ENCODE results near the gene OR2C3.
"Not testable (repeated sequence)": the region's sequence is repeated elsewhere in the genome, so short reads cannot be mapped to it uniquely, and the experiment has no call there.

The OR2C3 gene

DNA sequence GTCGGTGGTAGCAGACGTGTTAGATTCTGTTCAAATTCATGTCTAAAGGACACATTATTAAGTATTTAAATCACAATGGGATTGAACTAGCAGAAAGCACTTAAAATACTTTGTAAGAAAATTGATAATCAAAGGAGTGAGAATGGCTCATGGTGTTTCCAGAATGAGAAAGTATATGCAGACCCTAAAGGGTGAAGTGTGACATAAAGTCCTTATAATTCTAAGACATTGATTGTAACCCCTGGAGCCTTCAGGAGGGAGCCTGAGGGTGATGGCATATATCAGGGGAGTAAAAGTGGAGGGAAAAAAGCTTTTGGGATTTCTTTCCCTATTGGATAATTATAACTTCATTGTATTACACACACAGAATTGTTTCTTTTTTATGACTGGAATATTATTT is at the start of gene OR2C3:
TSS of gene OR2C3 (minus strand) at position 101 of the 400 bp plus-strand sequence. CDS start 3,929 bp downstream, outside the sequence.
- no peak for DNase-seq

- no peak for DNase-seq
These were observed 42.8 kb upstream of the OR2C3 start for GRCh38 chr1:247578946-247579460.

DNA sequence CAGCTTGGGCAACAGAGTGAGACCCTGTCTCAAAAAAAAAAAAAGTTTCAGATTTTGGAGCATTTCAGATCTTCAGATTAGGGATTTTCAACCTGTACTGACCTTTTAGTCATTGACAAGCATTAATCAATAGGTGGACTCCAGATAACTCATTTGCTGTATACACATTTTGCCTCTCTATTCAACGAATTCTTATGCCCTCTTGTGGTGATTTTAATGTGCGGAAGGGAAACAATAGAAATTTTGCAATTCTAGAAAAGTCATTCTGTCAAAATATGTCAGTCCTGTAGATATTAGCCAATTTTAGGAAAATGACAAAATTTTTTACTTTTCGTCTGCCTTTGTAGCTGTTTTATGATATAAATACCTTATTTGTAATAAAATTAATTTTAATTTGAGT is 40.3 kb upstream of the OR2C3 start:
- DNase-seq = peak; percentile 21

DNA sequence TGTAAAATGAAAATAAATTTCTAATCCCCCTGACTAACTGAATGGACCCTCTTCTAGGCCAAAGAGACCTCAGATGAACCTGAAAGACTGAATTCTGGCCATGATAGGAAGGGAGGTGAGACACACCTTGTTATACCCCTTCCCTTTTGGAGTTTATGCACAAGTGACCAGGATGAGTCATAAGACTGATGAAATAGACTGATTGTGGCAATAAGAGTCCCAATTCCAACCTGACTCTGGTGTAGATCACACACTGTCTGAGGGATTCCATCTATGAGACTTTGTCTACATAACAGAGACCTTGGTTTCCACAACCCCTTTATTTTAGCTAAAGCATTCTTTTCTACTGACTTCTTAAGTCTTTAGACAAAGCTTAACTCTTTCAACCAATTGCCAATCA is 38.4 kb upstream of the OR2C3 start:
- DNase-seq = no peak

GRCh38 chr1:247574236-247574635 is 38.0 kb upstream of the OR2C3 start:
- no peak for DNase-seq

- no peak for DNase-seq
These were observed 26.0 kb upstream of the OR2C3 start for GRCh38 chr1:247562198-247562597.

DNA sequence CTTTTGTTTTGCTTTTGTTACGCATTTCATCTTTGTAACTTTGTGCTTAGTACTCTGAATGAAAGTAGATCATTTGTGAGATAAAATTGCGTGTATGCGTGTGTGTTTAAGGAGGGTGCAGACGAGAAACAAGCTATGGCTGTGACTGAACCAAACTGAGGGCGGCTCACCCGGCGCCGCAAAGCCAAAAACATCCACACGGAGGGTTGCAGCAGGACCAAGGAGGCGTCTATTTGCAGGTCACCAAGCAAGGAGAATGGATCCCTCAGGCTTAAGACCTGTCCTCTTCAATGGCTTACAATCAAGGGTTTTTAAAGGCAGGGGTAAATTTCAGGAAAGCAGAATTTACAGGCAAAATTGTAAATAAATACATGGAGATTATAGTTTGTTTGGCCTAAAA is 25.5 kb upstream of the OR2C3 start:
- no peak for DNase-seq

GRCh38 chr1:247557926-247558674 is 21.9 kb upstream of the OR2C3 start:
- no peak for DNase-seq

DNA sequence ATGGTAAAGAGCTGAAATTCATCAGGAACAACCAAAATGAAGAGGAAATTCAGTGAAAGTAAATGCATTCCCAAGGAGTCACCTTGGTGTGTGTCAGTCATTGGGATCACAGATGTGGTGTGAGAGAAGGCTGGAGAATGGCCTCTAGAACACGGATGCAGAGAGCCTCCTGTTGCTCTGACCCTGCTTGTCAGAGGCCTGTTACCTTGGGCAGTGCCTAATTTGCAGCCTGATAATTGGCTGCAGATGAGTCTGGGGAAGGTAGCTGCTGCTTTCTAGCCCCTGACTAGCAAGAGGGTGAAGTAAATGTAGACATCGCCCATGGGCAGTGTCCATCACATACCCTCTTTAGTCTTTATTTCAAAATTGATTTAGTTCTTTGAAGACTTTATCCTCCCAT is 16.0 kb upstream of the OR2C3 start:
- DNase-seq = no peak

- no peak for DNase-seq
These were observed 15.5 kb upstream of the OR2C3 start for GRCh38 chr1:247551721-247552120.

DNA sequence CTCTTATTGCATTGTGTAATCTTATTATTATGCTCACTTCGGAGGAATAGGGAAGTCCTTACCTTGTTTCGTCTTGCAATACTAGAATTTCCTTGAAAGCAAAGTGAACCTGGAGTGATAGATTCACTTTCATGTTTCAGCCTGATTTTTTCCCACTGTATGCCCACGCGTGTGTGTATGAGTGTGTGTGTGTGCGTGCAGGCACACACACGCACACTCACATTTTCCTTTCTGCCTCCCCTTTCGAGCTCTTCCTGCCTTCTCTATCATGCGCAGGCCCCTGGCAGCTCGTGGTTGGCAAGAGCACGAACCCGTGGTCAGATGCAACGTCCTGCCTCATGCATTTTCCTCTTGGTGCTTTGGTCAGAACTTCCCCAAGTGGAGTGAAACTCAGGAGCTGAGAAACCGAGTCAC is 12.5 kb upstream of the OR2C3 start, which contains the start of gene GCSAML:
TSS of gene GCSAML (plus strand) at position 366 of the 414 bp plus-strand sequence. CDS start 58 bp downstream, outside the sequence.
- no peak for DNase-seq

DNA sequence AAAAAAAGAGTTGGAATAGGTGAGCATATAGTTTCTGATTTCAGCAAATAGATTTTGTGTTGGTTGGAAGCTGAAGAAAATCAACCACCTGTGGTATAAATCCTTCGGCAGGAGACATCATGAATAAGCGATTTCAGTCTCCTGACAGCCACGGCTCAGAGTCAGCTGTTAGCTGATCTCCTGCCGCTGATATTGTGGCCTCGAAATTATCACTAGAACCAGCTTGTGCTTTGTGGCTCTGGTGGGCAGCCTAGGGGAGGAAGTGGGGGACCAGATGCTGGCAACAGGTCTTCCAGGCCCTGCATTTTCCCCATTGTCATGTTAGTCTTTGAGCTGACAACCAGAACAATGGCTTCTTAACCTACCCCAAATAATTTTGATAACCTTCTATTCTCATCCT is 11.9 kb upstream of the OR2C3 start:
- no peak for DNase-seq

DNA sequence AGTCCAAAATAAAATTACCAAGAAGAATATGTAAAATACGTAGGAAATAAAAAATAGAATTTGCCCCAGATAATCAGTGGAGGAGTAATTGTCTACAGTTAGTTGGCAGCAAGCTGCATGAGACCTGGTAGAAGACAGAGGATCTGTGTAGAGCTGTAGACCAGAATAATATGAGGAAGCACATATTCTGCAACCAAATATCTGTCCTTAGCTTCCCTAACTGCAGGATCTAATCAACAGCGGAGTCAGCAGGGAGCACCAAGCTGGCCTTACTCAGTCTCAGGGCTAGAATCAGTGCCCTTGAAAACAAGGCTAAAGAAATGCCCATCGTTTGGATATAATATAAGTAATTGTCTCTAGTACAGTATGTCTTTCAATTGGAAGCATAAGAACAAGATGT is 6.6 kb upstream of the OR2C3 start:
- DNase-seq = no peak

DNA sequence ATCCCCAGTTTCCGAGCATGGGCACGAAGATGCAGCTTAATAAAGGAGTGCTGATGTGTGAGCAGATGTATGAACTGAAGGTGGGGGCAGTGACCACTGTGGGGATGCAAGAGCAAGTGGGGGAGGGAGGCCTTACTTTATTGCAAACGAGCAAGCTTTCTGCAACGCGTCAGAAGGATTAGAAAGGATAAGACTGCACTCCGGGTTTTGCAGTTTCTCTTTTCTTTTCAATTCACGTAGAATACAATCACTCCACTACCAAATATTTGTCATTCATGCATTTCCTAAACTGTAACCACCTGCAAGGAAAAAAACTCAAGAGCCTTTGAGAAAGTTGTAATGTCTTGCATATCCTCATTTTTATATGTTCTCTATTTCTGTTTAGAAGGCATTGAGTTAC is 4.3 kb upstream of the OR2C3 start:
- no peak for DNase-seq

- DNase-seq = no peak
These were observed 3.0 kb upstream of the OR2C3 start for GRCh38 chr1:247539215-247539614.

DNA sequence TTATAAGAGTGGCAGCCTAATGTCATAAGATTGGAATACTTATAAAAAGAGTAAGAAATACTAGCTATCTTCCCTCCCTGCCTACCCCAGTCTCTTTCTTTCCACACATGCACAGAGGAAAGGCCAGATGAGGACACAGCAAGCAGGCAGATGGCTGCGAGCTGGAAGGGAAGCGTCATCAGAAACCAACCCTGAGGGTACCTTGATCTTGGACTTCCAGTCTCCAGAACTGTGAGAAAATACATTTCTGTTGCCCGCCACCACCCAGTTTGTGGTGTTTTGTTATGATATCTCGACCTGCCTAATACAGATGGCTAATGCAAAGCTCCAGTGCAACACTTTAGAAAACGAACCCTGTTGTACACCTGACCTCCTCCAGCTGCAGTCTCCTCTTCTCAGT is 2.3 kb upstream of the OR2C3 start:
- no peak for DNase-seq

- no peak for DNase-seq
These were observed 838 bp downstream of the OR2C3 start for GRCh38 chr1:247535402-247535801.

DNA sequence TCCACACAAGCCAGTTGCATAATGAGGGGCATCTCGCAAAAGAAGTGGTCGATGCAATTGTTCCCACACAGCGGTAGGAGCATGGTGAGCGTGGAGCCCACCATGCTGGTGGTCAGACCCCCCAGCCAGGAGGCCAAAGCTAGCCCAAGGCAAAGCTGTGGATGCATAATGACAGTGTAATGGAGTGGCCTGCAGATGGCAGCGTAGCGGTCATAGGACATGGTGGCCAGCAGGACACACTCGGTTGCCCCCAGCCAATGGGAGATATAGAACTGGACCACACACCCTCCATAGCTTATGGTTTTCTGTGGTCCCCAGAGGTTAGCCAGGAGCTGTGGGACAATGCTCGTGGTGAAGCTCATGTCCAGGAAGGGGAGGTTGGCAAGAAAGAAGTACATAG is 4.3 kb downstream of the OR2C3 start:
- no peak for DNase-seq

DNA sequence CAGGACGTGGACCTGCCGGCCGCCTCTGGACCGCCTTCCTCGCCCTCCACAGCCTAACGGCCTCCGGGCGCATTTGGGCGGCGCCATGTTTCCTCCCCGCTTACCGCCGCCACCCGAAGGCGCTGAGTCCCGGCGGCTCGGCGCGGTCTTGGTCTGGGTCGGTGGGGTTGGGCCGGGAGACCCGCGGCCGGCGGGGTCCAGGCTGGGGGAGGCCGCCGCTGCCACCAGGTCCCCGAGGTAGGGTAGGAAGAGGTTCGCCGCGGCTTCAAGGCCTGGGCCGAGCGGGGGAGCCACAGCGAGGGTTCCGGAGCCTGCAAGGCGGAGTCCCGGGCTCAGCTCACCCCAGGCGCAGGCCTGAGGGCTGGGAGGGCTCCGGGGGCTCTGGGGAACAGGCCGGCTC is 5.5 kb downstream of the OR2C3 start:
- no peak for DNase-seq

DNA sequence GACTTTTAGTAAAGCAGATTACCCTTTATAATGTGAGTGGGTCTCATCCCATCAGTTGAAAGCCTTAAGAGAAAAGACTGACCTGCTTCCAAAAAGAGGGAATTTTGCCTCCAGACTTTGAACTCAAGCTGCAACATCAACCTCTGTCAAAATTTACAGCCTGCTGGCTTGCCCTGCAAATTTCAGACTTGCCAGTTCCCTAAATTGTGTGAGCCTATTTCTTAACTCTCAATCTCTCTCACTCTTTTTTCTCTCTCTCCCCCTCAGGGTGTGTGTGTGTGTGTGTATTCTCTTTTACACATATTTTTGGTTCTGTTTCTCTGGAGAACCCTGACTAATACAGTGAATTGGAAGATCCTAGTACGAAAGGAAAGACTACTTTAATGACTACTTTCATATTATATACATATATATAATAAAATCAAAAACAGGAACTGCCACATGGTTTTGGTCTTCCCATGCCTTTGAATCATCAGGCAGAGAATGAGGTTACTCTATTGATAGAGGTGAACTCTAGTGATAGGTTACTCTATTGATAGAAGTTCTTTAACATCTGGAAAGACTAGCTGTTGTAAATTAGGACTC is 6.4 kb downstream of the OR2C3 start:
- DNase-seq = no peak

DNA sequence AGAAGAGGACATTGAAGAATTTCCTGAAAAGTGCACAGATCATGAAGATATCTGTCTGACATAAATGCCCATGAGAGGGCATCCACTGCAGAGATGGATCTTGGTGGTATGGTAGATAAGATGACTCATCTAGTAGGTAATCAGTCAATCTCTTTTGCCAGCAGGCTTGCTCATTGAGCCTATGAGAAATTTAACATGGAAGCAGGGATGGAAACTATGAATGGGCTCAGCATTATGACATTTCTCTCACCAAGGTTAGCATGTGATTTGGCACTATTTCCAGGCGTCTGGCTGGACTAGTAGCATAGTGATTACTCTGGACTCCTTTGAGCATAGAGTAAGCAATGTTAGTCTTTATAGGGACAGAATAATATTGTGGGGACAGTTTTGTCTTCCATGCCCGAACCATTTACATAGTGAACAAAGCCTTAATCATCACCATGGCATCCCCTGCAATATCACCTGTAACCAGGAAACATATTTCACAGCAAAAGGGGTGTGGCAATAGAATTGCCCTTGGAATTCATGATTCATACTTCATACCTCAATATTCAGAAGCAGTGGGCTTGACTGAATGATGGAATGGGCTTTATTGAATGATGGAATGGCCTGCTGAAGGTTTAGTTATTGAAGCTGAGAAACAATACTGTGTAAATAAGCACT is 7.3 kb downstream of the OR2C3 start:
- no peak for DNase-seq

DNA sequence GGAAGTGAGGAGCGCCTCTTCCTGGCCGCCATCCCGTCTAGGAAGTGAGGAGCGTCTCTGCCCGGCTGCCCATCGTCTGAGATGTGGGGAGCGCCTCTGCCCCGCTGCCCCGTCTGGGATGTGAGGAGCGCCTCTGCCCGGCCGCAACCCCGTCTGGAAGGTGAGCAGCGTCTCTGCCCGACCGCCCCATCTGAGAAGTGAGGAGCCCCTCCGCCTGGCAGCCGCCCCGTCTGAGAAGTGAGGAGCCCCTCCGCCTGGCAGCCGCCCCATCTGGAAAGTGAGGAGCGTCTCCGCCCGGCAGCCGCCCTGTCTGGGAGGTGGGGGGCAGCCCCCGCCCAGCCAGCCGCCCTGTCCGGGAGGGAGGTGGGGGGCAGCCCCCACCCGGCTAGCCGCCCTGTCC is 14.4 kb downstream of the OR2C3 start:
- DNase-seq = not testable (repeated sequence)

DNA sequence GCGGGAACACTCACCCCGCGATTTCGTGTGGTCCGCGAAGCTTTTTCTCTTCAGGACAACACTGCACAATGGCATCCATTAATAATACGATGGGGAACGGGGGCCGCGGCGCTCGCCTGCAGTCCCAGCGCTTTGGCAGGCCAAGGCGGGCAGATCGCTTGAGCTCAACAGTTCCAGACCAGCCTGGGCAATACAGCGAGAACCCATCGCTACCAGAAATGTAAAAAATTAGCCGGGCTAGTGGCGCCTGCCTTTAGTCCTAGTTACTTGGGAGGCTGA is 17.7 kb downstream of the OR2C3 start:
- no peak for DNase-seq
